BLaER1 (cell line): ENCODE data around the gene C3orf18.

Experiments used
- H3K27ac ChIP-seq: shearing (Covaris generic); formaldehyde crosslinking; 2 replicates; pipeline ENCODE4 v1.8.1; 2022
- H3K27me3 ChIP-seq: shearing (Covaris generic); formaldehyde crosslinking; 2 replicates; pipeline ENCODE4 v1.8.1; 2022
- H3K36me3 ChIP-seq: shearing (Covaris generic); formaldehyde crosslinking; 2 replicates; pipeline ENCODE4 v1.8.1; 2022
- H3K4me1 ChIP-seq: shearing (Covaris generic); formaldehyde crosslinking; 2 replicates; pipeline ENCODE4 v1.8.1; 2022
- H3K4me2 ChIP-seq: shearing (Covaris generic); formaldehyde crosslinking; 2 replicates; pipeline ENCODE4 v1.8.1; 2022
- H3K4me3 ChIP-seq: shearing (Covaris generic); formaldehyde crosslinking; 2 replicates; pipeline ENCODE4 v1.8.1; 2022
- H3K9ac ChIP-seq: shearing (Covaris generic); formaldehyde crosslinking; 2 replicates; pipeline ENCODE4 v1.8.1; 2022
- H3K9me3 ChIP-seq: shearing (Covaris generic); formaldehyde crosslinking; 2 replicates; pipeline ENCODE4 v1.8.1; 2022
- H4K20me1 ChIP-seq: shearing (Covaris generic); formaldehyde crosslinking; 2 replicates; pipeline ENCODE4 v1.8.1; 2022
- Cebpa-rat ChIP-seq: shearing (Covaris generic); IDR thresholded peaks from 2 replicates; pipeline ENCODE4 v1.8.1; 2022

Gene C3orf18

DNA sequence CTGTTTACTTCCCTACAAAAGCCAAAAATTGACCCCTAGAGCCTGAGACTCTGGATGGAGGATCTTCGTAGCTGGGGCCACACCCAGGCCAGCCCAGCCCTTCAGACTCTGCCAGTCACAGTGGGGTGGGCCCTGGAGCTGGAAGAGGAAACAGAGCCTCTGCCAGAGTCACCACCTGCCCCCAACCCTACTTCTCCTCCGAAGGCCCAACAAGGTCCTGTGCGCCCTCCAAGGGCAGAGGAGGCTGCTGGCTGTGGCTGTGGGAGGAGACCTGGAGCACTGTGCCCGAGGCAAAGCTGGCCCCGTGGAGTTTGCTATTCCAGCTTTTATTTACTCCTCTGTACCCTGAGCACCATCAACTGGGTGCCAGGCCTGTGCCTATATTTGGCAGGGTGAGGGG lies 25.0 kb upstream of the C3orf18 start:
- no peak for TF ChIP-seq Cebpa-rat

DNA sequence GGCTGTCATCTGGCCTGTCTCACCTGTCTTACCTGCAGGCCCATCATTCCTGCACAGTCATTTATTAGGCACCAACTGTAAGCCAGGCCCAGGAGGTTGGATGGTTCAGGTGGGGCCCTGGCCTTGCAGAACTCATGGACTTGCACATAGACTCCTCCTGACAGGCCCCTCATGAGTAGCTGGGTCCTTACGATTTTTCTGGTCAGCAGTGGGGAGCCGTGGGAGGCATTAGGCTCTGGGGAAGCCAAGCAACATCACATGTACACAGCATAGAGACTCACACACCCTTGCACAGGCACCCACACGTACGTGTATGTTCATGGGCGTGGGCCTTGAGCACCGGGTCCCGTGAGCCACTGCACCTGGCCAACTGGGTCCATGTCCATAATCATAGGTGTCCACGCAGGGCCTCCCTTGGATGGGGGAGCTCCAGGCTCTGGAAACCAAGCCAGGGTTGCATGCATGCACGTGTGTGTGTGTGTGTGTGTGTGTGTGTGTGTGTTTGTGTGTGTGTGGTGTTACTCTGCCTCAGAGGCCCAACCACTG lies 23.7 kb upstream of the C3orf18 start:
- Histone ChIP-seq H3K27me3 (no peaks in the 10 kb centered on the region), H3K4me2 (peak overlapping the region; percentile 78), H3K9me3 (no peaks in the 10 kb centered on the region), H3K4me1 (peaks cover 46% of the 10 kb centered on the region), H4K20me1 (no peaks in the 10 kb centered on the region), H3K9ac (0 out of 2 replicates have a peak overlapping the region, but pooled peaks have one; percentile 73), H3K4me3 (peak overlapping the region; percentile 37; the same call in 1 of the 2 replicates), H3K36me3 (no peaks in the 10 kb centered on the region), H3K27ac (peak overlapping the region; percentile 82)
- no peak for TF ChIP-seq Cebpa-rat

More for the DNA sequence above, 25.0 kb upstream of the C3orf18 start:
- Histone ChIP-seq H3K9ac (peak overlapping the region; percentile 27; the same call in 1 of the 2 replicates), H3K9me3 (no peaks in the 10 kb centered on the region), H3K27ac (peak overlapping the region; percentile 57), H4K20me1 (no peaks in the 10 kb centered on the region), H3K4me1 (peaks cover 46% of the 10 kb centered on the region), H3K36me3 (no peaks in the 10 kb centered on the region), H3K27me3 (no peaks in the 10 kb centered on the region), H3K4me3 (no peak overlapping the region), H3K4me2 (peak overlapping the region; percentile 68)

DNA sequence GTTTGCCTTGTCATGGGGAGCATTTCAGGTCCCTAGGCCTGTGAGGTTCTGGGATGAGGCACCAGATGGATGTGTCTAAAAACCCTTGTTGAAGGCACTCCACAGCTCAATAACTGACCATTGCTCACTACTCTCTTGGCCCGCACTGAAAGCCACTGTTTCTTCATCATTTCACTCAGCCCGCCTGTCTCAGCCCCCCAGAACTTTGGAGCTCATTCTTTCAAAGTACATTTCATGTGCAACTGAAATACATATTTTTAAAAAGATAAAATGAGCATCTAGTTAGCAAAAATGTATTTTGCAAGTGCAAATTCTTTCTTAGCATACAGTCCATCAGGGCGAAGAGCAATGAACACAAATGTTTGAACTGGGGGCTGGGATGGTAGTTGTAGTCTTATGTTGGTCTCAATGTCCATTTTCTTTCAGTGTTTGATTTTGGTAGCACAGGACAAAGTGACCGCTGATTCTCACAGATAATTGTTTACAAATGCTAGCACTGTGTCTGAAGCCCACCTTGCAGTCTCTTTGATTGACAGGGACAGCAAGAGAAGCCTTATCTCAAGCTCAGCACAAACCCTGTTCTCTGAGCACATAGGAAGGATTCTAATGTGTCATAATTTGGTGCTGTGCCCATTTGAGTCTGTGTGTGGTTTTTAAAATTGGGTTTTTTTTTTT lies 21.3 kb upstream of the C3orf18 start:
- H3K27me3 ChIP-seq: no peaks in the 10 kb centered on the region
- no peak for TF ChIP-seq Cebpa-rat
- peaks cover 46% of the 10 kb centered on the region for H3K4me1 ChIP-seq
- H4K20me1 ChIP-seq: no peaks in the 10 kb centered on the region
- no peak overlapping the region; the same call in 1 of the 2 replicates for H3K9ac ChIP-seq
- peaks cover 13% of the 10 kb centered on the region; the same call in 1 of the 2 replicates for H3K36me3 ChIP-seq
- no peak overlapping the region for H3K4me2 ChIP-seq
- H3K4me3 ChIP-seq: no peak overlapping the region
- no peaks in the 10 kb centered on the region for H3K9me3 ChIP-seq
- H3K27ac ChIP-seq: no peak overlapping the region; the same call in 1 of the 2 replicates

DNA sequence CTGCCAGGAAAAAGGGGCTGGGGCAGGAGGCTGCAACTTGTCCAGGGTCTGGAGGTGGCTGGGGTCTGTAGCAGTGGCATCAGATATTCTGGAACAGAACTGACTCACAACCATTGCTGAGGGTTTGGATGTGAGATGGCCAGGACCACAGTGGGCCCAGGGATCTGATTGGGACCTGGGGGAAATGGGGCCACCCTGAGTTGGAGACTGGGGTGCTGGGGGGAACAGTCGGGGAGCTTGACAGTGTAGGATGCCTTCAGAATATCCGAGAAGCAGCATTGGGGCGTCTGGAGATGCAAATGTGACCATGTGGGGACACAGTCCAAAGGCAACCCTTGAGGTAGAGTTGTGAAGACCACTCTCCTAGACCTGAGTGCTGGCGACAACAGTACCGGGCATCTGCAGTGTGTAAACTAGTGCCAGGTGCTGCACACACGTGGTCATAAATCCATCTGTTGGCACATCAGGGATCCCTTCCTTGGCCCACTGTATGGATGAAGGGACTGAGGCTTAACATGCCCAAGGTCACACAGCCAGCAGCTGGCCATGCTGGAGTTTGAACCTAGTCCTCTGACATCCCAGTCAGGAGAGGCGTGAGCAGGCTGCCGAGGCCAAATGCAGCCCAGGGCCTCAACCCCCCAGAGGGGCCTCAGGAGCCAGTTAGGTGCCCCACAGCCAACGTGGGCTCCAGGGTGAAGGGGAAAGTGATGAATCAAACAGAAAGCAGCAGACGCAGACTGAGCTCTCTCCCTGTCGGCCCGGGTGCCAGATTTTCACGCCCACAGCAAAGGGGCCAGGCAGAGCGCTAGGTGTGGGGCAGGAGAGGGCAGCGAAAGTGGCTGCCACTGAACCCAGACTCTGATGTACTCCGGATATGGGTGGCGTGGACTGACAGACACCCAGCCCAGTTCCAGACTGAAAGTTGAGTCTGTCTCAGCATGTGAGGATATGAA lies 20.5 kb upstream of the C3orf18 start:
- H3K4me2 ChIP-seq: peak overlapping the region; percentile 8; the same call in 1 of the 2 replicates
- H3K4me1 ChIP-seq: peaks cover 44% of the 10 kb centered on the region
- H3K27ac ChIP-seq: no peak overlapping the region; the same call in 1 of the 2 replicates
- no peaks in the 10 kb centered on the region for H4K20me1 ChIP-seq
- H3K9ac ChIP-seq: peak overlapping the region; percentile 35; the same call in 1 of the 2 replicates
- TF ChIP-seq Cebpa-rat: no peak
- peaks cover 21% of the 10 kb centered on the region; the same call in 1 of the 2 replicates for H3K36me3 ChIP-seq
- H3K4me3 ChIP-seq: no peak overlapping the region
- H3K9me3 ChIP-seq: no peaks in the 10 kb centered on the region
- no peaks in the 10 kb centered on the region for H3K27me3 ChIP-seq

DNA sequence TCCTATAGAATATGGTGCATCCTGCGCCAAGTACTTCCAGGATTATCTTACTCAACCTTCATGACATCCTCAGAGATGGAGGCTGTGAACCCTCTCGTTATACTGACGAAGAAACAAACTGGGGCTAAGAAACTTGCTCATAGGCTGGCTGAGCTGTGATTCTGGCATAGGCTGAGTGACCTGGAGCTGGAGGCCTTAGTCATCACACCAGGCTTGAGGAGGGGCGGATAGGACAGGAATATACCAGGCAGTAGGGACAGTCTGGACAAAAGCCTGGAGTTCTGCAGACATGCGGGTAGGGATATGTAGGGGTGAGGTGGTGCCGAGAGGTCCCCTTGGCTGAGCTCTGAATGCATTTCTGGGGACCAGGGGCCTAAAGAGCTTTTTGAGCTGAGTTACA lies 19.8 kb upstream of the C3orf18 start:
- Histone ChIP-seq H3K36me3 (peaks cover 28% of the 10 kb centered on the region; the same call in 1 of the 2 replicates), H3K27me3 (no peaks in the 10 kb centered on the region), H3K4me3 (no peak overlapping the region), H3K4me2 (no peak overlapping the region), H3K4me1 (peaks cover 37% of the 10 kb centered on the region), H3K9me3 (no peaks in the 10 kb centered on the region), H3K9ac (no peak overlapping the region), H3K27ac (no peak overlapping the region), H4K20me1 (no peaks in the 10 kb centered on the region)
- no peak for TF ChIP-seq Cebpa-rat

DNA sequence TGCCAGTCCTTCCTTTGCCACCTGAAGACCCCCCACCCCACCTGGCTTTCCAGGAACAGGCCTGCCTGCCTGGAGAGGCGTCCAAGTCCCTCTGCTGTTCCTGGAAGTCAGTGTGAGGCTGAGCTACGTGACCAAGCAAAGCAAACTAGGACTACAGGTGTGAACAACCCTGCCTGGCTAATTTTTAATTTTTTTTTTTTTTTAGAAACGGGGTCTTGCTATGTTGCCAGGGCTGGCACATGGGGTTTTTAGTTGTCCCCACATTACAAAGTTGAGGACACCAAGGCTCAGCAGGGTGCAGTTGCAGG lies 19.2 kb upstream of the C3orf18 start:
- Histone ChIP-seq H4K20me1 (no peaks in the 10 kb centered on the region), H3K4me3 (no peak overlapping the region), H3K9me3 (no peaks in the 10 kb centered on the region), H3K4me2 (no peak overlapping the region), H3K27me3 (no peaks in the 10 kb centered on the region), H3K36me3 (peaks cover 35% of the 10 kb centered on the region; the same call in 1 of the 2 replicates), H3K27ac (no peak overlapping the region), H3K4me1 (peaks cover 30% of the 10 kb centered on the region), H3K9ac (no peak overlapping the region)
- no peak for TF ChIP-seq Cebpa-rat

DNA sequence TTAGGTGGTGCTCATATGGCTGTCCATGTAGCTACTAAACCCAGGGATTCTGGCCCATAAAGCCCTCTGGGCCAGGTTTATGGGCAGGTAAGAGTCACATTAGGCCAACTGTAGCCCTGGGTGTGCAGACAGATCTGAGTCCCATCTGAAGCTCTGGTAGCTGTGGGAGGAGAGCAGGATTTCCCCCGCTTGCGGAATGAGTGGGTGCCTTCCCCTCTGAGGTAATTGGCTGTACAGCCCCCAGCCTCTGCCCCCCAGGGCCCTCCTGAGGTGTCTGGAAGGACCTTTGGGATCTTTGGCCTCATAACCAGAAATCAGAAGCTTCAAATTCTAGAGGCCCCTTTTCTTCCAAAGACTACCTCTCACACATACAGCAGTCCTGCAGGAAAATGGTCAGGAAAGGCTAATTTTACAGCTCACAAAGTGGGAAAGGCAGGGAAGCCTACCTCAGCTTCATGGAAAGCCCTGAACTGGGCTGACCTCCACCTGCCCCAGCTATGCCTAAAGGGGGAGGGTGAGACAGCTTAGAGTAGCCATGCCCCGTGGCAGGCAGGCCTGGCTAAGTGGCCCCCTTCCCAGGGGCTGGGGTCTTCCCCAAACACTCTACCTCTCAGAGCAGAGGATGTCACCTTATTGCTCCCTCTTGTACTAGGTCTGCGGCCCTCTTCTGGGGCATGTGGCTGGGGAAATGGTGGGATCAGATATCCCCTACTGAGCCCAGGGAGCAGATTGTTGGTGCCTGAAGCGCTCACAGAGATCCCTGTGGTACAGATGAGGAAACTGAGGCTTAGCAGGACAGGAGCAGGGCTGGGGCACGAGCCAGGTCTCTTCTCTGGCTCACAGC lies 18.6 kb upstream of the C3orf18 start:
- H3K9ac ChIP-seq: no peak overlapping the region
- no peak overlapping the region for H3K27ac ChIP-seq
- no peaks in the 10 kb centered on the region for H3K9me3 ChIP-seq
- H3K27me3 ChIP-seq: no peaks in the 10 kb centered on the region
- H3K4me1 ChIP-seq: peaks cover 24% of the 10 kb centered on the region
- no peak for TF ChIP-seq Cebpa-rat
- H3K4me2 ChIP-seq: no peak overlapping the region
- peaks cover 40% of the 10 kb centered on the region for H3K36me3 ChIP-seq
- no peak overlapping the region for H3K4me3 ChIP-seq
- H4K20me1 ChIP-seq: no peaks in the 10 kb centered on the region

DNA sequence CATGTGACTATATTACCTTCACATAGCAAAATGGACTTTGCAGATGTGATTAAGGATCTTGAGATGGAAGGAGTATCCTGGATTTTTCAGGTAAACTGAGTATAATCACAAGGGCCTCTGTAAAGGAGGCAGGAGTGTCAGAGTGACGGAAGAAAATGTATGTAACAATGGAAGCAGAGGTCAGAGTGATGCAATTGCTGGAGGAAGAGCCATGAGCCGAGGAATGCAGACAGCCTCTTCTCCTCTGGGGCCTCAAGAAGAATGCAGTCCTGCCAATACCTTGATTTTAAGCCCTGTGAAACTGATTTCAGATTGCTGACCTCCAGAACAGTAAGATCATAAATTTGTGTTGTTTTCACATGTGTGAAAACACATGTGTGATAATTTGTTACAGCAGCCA lies 16.8 kb upstream of the C3orf18 start:
- TF ChIP-seq Cebpa-rat: no peak
- H3K27ac ChIP-seq: no peak overlapping the region
- no peaks in the 10 kb centered on the region for H3K27me3 ChIP-seq
- H3K9ac ChIP-seq: no peak overlapping the region
- no peak overlapping the region for H3K4me2 ChIP-seq
- no peaks in the 10 kb centered on the region for H3K9me3 ChIP-seq
- no peak overlapping the region for H3K4me3 ChIP-seq
- no peaks in the 10 kb centered on the region for H4K20me1 ChIP-seq
- H3K36me3 ChIP-seq: peaks cover 58% of the 10 kb centered on the region
- peaks cover 7% of the 10 kb centered on the region for H3K4me1 ChIP-seq

DNA sequence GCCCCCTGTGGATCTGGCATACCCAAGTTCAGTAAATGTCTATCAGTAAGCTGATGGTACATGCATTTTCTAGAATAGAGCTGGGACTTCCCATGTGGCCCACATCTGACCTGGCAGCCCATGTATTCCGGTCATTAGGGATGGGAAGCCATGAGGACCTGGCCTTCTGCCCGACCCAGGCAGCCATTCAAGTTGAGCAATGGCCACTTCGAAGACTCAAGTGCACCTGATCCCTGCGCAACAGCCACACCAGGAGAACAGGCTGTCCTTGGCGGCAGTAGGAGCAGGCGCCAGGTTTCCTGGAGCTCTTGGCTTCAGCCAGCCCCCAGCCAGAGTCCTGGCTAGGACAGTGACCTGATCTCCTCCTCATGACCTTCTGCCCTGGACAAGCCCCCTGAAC lies 16.4 kb upstream of the C3orf18 start:
- Histone ChIP-seq H3K9ac (no peak overlapping the region), H3K4me3 (no peak overlapping the region), H3K4me2 (no peak overlapping the region), H3K27ac (no peak overlapping the region), H4K20me1 (no peaks in the 10 kb centered on the region), H3K4me1 (peaks cover 5% of the 10 kb centered on the region; the same call in 1 of the 2 replicates), H3K36me3 (peaks cover 63% of the 10 kb centered on the region), H3K27me3 (no peaks in the 10 kb centered on the region), H3K9me3 (no peaks in the 10 kb centered on the region)
- TF ChIP-seq Cebpa-rat: no peak
